ENCODE data around the gene SCAANT1.

The SCAANT1 gene

GRCh38 chr3:63933459-63933858, 21.3 kb upstream of the SCAANT1 start:
- DNase-seq, result no peak

DNA sequence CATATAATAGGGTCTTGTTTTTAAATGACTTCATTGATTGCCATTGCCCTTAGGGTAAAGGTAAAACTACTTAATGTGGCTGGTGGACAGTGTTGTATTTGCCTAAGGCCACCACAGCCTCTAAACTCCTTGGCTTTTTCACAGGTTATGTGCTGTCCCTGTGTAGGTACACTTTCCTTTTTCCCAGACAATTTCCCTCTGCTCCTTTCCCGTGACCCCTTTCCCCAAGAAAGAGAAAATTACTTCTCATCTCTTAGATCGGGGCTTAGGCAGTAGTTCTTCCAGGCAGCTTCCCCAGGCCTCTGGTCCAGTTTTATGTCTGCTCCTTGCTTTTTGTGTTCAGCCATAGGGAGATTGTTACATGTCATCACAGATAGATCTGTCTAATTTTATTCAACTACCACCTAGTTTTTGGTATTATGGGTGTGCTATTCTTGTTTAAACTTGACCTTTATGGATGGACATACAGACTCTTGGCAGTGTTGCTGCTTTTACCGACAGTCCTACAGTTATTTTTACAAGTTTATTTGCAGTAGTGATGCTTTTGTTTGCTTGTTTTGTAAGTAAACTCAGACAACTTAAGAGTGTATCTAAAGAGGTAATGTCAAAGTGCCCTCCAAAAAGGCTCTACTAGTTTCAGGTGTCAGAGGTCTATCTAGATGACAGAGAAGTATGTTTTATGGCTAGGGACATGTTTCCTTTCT, 20.5 kb upstream of the SCAANT1 start:
- no peak for DNase-seq

- DNase-seq, result no peak
Observed at GRCh38 chr3:63931290-63931689, 19.1 kb upstream of the SCAANT1 start.

GRCh38 chr3:63927422-63928280, 15.5 kb upstream of the SCAANT1 start:
- no peak for DNase-seq

- DNase-seq, result no peak
Observed at GRCh38 chr3:63926309-63926708, 14.1 kb upstream of the SCAANT1 start.

GRCh38 chr3:63922491-63923199, 10.5 kb upstream of the SCAANT1 start:
- DNase-seq, result no peak

- no peak for DNase-seq
Observed at GRCh38 chr3:63921741-63922482, 9.7 kb upstream of the SCAANT1 start.

GRCh38 chr3:63920001-63920400, 7.8 kb upstream of the SCAANT1 start:
- no peak for DNase-seq

DNA sequence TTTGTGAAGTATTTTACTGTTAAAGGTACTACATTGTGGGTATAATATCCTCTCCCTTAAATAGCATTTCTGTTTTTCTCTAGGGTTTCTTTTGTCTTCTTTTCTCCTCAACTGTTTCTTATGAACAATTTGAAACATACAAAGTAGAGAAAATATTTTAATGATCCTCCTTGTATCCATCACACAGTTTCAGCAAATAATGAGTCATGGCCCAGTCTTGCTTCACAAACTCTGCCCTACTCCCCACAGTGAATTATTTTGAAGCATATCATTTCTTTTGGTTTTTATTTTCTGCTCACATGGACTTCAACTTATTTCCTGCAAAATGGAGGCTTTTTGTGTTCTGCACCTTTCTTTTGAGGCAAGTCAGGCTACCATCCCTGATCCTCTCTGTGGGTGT, 6.1 kb upstream of the SCAANT1 start:
- DNase-seq, result no peak

DNA sequence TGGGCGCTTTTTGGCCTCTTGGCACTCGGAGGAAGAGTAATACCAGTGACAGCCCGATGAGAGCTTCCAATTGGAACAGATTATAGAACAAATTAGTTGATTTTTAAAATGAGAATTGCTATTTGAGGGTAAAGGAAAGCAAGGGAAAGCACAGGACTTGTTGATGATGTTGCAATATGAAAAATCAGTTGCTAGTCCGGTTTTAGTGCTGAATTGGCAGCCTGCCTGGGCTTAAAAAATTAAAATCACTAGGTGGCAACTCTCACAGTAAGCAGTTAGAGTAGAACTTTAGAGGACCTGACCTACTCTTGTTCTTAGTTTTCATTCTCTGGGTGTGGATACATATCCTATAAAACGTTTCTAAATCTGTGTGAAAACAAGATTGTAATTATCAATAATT, 2.1 kb upstream of the SCAANT1 start:
- no peak for DNase-seq

DNA sequence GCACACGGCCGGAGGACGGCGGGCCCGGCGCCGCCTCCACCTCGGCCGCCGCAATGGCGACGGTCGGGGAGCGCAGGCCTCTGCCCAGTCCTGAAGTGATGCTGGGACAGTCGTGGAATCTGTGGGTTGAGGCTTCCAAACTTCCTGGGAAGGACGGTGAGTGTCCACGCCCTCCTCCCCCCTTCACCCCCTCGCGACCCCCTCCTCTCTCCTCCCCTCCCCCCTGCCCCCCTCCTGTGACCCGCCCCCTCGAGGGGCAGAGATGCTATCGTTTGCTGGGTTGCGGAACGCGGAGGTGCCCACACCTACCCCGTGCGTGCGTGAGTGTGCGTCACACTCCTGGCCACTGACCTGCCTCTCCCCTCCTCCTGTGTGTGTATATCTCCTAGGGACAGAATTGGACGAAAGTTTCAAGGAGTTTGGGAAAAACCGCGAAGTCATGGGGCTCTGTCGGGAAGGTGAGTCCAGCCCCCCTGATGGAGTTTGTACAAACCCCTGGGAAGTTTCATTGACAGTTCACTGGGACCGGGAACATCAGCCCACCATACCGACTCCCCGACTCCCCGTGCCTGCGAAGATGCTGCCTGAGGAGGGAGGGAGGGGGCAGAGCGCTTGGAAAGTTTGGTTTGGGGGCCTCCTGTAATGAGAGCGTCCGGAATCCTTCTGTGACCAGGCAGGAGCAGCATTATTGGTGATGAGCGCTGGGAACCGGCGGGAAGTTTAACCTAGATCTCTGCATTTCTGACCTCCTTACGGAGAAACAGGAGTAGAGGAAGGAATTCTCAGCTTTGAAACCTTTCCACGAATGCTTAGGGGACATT, 795 bp upstream of the SCAANT1 start:
- peak in 1 of 2 experiments; percentile 32 for DNase-seq

DNA sequence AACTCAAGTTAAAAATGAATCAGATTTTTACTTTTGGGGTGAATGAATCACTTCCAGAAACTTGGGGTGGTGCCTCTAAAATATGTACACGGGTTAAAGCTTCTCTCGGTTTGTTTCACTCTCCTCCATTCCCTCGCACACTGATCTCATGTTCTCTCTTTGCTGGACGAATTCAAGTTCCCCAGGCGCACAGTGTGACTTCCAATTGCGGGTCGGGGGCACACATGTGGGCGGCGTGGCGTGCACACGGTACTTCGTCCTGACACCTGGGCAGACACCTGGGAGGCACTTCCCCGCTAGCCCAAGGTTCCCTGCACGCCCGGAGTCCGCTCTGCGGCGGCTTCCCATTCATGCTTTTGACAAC, 692 bp downstream of the SCAANT1 start:
- DNase-seq, result peak in 1 of 2 experiments; percentile 37

DNA sequence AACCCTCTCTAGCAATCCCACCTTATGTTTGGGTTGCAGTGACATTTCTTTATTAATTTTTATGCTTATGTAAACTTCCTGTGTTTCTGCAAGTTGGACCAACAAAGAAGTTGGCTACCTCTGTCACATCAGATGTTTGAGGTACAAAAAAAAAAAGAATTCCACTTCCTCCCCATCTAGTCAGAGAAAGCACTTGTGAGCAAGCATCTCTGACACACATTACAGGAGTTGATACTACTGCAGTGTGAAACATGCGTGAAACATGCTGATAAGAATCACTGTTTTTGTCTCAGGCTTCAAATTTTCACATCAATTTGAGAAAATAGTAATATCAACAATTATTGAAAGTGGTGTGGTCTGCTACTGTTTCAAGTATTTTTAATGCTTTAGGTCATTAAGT, 1.3 kb downstream of the SCAANT1 start:
- DNase-seq, result no peak

- DNase-seq, result no peak
Observed at GRCh38 chr3:63910001-63910400, 2.2 kb downstream of the SCAANT1 start.

DNA sequence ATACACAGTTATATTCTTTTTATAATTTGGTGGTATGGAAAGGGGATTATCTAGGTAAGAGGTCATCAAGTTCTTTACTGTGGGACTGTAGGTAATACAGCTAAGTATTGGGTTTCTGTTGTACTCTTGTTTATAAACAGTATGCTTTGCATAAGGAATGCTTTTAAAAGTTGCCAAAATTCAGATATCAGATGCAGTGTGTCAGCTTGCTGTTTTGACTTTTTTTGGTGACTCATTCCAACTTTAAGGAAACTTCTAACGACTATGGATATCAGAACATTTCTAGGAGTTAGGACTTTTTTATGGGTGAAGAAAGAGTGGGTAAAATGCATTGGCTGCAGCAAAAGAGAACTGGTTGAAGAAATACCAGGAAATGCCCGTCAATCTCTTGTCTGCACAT, 2.8 kb downstream of the SCAANT1 start:
- no peak for DNase-seq

DNA sequence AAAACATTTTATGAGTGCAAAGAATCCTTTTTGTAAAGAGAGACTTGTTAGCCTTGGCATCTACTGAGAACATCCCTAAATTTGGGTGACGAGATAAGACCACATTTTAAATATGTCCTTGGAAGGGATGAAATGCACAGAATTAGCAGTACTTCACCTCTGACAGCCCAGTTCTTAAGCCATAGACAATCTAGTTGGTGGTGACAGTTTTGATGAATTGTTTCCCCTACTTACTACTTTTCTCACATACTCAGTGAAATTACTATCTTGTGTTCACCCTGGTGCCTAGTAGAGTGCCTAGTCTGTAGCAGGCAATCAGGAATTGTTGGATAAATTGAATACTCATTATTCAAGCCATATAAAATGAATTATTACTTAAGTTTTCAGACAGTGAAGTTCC, 3.4 kb downstream of the SCAANT1 start:
- DNase-seq, result no peak

DNA sequence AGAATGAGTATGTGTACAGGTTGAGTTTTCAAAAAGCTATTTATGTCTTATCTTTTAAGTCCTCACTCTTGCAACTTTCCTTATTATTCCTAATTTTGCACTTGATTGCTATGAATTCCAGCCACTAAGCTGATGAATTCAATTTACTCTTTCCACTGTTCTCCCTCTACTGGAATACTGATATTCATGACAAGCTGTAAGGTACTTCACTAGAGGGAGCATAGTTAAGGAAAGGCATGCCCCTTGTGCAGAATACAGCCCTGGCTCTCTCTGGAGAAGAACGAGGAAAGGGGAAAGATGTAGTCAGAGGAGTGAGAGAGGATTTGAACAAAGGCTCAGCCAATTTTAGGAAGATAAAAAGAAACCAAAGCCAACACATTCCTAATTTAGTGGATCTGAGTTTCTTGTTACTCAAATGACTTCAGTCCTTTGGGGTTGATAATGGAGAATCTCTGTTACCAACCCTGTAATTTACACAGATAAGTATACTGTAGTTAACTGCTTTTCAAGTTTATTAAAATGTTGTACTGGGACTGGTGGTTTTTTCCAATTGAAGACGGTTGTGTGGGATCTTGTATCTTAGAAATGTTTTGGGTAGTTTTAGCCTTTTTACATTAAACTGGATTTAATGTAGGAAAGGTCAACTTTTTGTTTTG, 4.0 kb downstream of the SCAANT1 start:
- DNase-seq, result peak in 1 of 2 experiments; percentile 9

DNA sequence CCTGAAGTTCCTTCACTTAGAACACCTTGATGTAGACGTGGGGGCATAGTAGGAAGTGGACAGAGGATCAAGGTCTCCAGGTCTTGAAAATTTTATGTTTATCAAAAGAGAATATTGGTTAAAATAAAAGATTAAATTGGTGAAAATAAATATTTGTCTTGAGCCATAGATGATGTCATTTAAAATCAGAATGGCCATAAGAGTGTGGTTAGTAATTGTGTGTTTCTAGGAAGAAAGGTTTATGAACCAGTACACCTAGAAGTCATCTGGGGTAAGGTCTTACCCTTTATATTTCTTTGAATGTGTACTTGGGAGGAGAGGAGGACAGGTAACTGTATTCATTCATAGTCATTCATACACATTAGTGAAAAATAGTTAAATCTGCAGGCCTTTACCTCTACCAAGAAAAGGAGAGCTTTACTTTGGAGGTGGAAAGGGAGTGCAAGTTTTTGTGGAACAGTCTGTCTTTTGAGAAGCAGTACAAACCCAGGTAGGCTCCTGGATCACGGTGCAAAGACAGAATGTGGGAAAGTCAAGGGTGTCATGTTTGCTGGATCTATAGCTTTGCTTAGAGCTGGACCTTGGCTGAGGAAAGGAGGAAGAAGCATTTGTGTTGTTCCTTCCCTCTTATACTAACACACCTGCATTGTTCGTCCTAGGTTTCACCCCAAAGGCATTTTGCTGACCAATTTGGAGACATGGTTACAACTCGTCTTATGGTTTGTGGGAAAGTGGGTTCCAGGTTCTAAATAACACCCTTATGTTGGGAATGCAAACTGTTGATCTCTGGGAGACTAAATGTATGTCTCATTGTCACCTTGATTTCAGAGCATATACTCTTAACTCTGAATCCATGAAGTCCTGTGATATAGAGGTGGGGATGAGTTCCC, 6.2 kb downstream of the SCAANT1 start:
- no peak for DNase-seq

- no peak for DNase-seq
Observed at GRCh38 chr3:63900459-63900858, 11.7 kb downstream of the SCAANT1 start.

- DNase-seq, result no peak
Observed at GRCh38 chr3:63900010-63900409, 12.2 kb downstream of the SCAANT1 start.
